ENCODE measurements around the gene ASPHD2.
A peak's percentile ranks its signal among the peaks of the same experiment; 100 is the strongest.

The ASPHD2 gene

GRCh38 chr22:26483439-26484359 lies 54.6 kb downstream of the ASPHD2 start, which contains the start of the genes HPS4 and SRRD (continued):
- no peak for TF ChIP-seq MZF1 (tag by site-specific recombination; IDR thresholded peaks at IDR 0.05; ENCODE audit: borderline replicate concordance)
- TF ChIP-seq ZSCAN16 (tag by site-specific recombination; IDR thresholded peaks at IDR 0.05), result no peak
- no peak for TF ChIP-seq REST (tag by site-specific recombination; IDR thresholded peaks at IDR 0.05)
- TF ChIP-seq ZNF248 (tag by site-specific recombination; IDR thresholded peaks at IDR 0.05), result no peak
- no peak for TF ChIP-seq ZNF37A (tag by site-specific recombination; IDR thresholded peaks at IDR 0.05)
- no peak for TF ChIP-seq ZNF544 (tag by site-specific recombination; IDR thresholded peaks at IDR 0.05)
- TF ChIP-seq ZNF518A (tag by site-specific recombination; conservative IDR thresholded peaks at IDR 0.05; ENCODE audit: low read depth), result no peak
- TF ChIP-seq ZNF354C (tag by site-specific recombination; IDR thresholded peaks at IDR 0.05; ENCODE audit: borderline replicate concordance, low read depth), result no peak
- TF ChIP-seq SETDB1 (IDR thresholded peaks at IDR 0.05; ENCODE audit: insufficient read length, low read length), result no peak
- peak; percentile 69 for TF ChIP-seq ZNF398 (tag by site-specific recombination; IDR thresholded peaks at IDR 0.05)
- no peak for TF ChIP-seq ZNF10 (tag by site-specific recombination; IDR thresholded peaks at IDR 0.05)
- TF ChIP-seq ZNF362 (tag by site-specific recombination; IDR thresholded peaks at IDR 0.05), result no peak
- TF ChIP-seq ATF2 (tag by site-specific recombination; IDR thresholded peaks at IDR 0.05; ENCODE audit: low read depth), result peak; percentile 91
- TF ChIP-seq ZNF473 (tag by site-specific recombination; IDR thresholded peaks at IDR 0.05), result no peak
- no peak for TF ChIP-seq HOXA7 (CRISPR knock-in tag; IDR thresholded peaks at IDR 0.05; ENCODE audit: borderline replicate concordance)
- no peak for TF ChIP-seq ZNF292 (tag by site-specific recombination; IDR thresholded peaks at IDR 0.05; ENCODE audit: borderline replicate concordance, low read depth)
- no peak for TF ChIP-seq ZNF571 (tag by site-specific recombination; IDR thresholded peaks at IDR 0.05)
- no peak for TF ChIP-seq ZNF266 (tag by site-specific recombination; IDR thresholded peaks at IDR 0.05; ENCODE audit: low read depth)
- peak; percentile 41; the same call in 1 of the 2 replicates for TF ChIP-seq ZBTB6 (tag by site-specific recombination; IDR thresholded peaks at IDR 0.05)
- peak; percentile 64 for TF ChIP-seq ZNF324 (tag by site-specific recombination; IDR thresholded peaks at IDR 0.05)
- no peak for TF ChIP-seq ZFP3 (tag by site-specific recombination; IDR thresholded peaks at IDR 0.05; ENCODE audit: low read depth)
- no peak for TF ChIP-seq FEZF1 (tag by site-specific recombination; IDR thresholded peaks at IDR 0.05)
- TF ChIP-seq ZNF138 (tag by site-specific recombination; IDR thresholded peaks at IDR 0.05; ENCODE audit: borderline replicate concordance), result no peak
- TF ChIP-seq SCRT1 (tag by site-specific recombination; IDR thresholded peaks at IDR 0.05; ENCODE audit: borderline replicate concordance), result no peak
- no peak for TF ChIP-seq ZNF155 (tag by site-specific recombination; IDR thresholded peaks at IDR 0.05)

All from HEK293 (cell line).